COLO668 (cell line): ENCODE data around the gene PPFIA4.
A peak's percentile ranks its signal among the peaks of the same experiment; 100 is the strongest.

Source experiments
- DNase-seq: peaks from one replicate; lab custom pipeline; 2025; ENCODE audit not compliant: unreplicated experiment; lab: John Stamatoyannopoulos, UW

The PPFIA4 gene

GRCh38 chr1:203081465-203082230 is 55.4 kb downstream of the PPFIA4 start:
- no peak for DNase-seq

GRCh38 chr1:203082231-203082505 is 55.9 kb downstream of the PPFIA4 start:
- no peak for DNase-seq

- DNase-seq = no peak
These were observed 56.5 kb downstream of the PPFIA4 start for GRCh38 chr1:203082571-203083462.

GRCh38 chr1:203083463-203083921 is 57.2 kb downstream of the PPFIA4 start:
- DNase-seq = no peak

- peak; percentile 22 for DNase-seq
These were observed 58.6 kb downstream of the PPFIA4 start for GRCh38 chr1:203084588-203085527.

GRCh38 chr1:203085528-203086406 is 59.5 kb downstream of the PPFIA4 start, which contains the start of gene MYOG:
TSS of gene MYOG (minus strand) at chr1:203086012. CDS start at chr1:203085961, 51 bp downstream.
- no peak for DNase-seq

- DNase-seq = no peak
These were observed 60.9 kb downstream of the PPFIA4 start for GRCh38 chr1:203086992-203087763.

GRCh38 chr1:203088441-203088840 is 62.1 kb downstream of the PPFIA4 start:
- DNase-seq = no peak

GRCh38 chr1:203089001-203089650 is 62.8 kb downstream of the PPFIA4 start:
- no peak for DNase-seq

GRCh38 chr1:203089651-203090045 is 63.4 kb downstream of the PPFIA4 start:
- DNase-seq = no peak

- no peak for DNase-seq
These were observed 64.3 kb downstream of the PPFIA4 start for GRCh38 chr1:203090421-203091198.

GRCh38 chr1:203091199-203091477 is 64.8 kb downstream of the PPFIA4 start:
- DNase-seq = no peak

GRCh38 chr1:203091761-203092330 is 65.6 kb downstream of the PPFIA4 start:
- DNase-seq = no peak

GRCh38 chr1:203093754-203094410 is 67.6 kb downstream of the PPFIA4 start:
- no peak for DNase-seq

GRCh38 chr1:203095061-203095690 is 68.9 kb downstream of the PPFIA4 start:
- DNase-seq = no peak

- DNase-seq = no peak
These were observed 70.3 kb downstream of the PPFIA4 start for GRCh38 chr1:203096566-203096965.

- no peak for DNase-seq
These were observed 70.7 kb downstream of the PPFIA4 start for GRCh38 chr1:203097001-203097400.
